Lung (tissue), 12 donors: ENCODE measurements around the gene PODXL2. TPM values are rescaled to one million over a fixed set of nuclear protein-coding genes. Genes with fewer than 3 reads are reported as not detected.

Source experiments
- ATAC-seq: fragments of 200-7000 bp; cut with Tn5 transposase; one replicate; pipeline ENCODE4 v1.9.1; 2020; ENCODE audit warnings: moderate number of reproducible peaks; ENCODE audit not compliant: insufficient read depth, low FRiP score
- DNase-seq, 3 donors: peaks; one replicate each; pipeline ENCODE4 v3.0.0-alpha.2; 2013 to 2017
- H3K27ac ChIP-seq, 2 donors: one replicate each; pipeline ENCODE4 v1.5.1; 2013; ENCODE audit warnings: mild to moderate bottlenecking in 2 of 2, moderate library complexity in 2 of 2, control low read depth in 1 of 2, inconsistent platforms in 1 of 2, low read depth in 1 of 2, low read length in 1 of 2
- H3K27me3 ChIP-seq, 3 donors: one replicate each; pipeline ENCODE4 v1.5.1; 2013; ENCODE audit warnings: low read length in 2 of 3; ENCODE audit not compliant: control insufficient read depth in 3 of 3, insufficient read depth in 3 of 3
- H3K36me3 ChIP-seq, 4 donors: one replicate each; pipeline ENCODE4 v1.5.1; 2013; ENCODE audit warnings: low read length in 4 of 4, mild to moderate bottlenecking in 1 of 4, moderate library complexity in 1 of 4; ENCODE audit not compliant: control insufficient read depth in 4 of 4, insufficient read depth in 4 of 4
- H3K4me1 ChIP-seq, 5 donors: one replicate each; pipeline ENCODE4 v1.5.1; 2013; ENCODE audit warnings: low read length in 5 of 5, mild to moderate bottlenecking in 2 of 5, moderate library complexity in 1 of 5; ENCODE audit not compliant: control insufficient read depth in 5 of 5, insufficient read depth in 5 of 5
- H3K4me3 ChIP-seq: one replicate; pipeline ENCODE4 v1.5.1; 2013; ENCODE audit warnings: mild to moderate bottlenecking, control low read depth, moderate library complexity
- H3K9ac ChIP-seq, 2 donors: one replicate each; pipeline ENCODE4 v1.5.1; 2013; ENCODE audit warnings: low read length in 2 of 2, control low read depth in 1 of 2; ENCODE audit not compliant: insufficient read depth in 1 of 2
- H3K9me3 ChIP-seq, 4 donors: one replicate each; pipeline ENCODE4 v1.5.1; 2013; ENCODE audit warnings: low read length in 3 of 4, mild to moderate bottlenecking in 1 of 4, moderate library complexity in 1 of 4; ENCODE audit not compliant: control insufficient read depth in 4 of 4, insufficient read depth in 3 of 4
- WGBS, 2 donors: extraction: QIAGEN DNeasy Blood & Tissue Kit; methylation state at CpG; one replicate each; pipeline ENCODE4 v1.1.7; 2013; 5-methylcytosine and 5-hydroxymethylcytosine counted together
- polyA plus RNA-seq, 2 donors: library from polyadenylated mRNA; stranded (reverse); fragments of 200-250 nt; gene quantifications; one replicate each; pipeline ENCODE4 v1.2.1, GENCODE V29; 2013
- total RNA-seq, 2 donors: library from RNA; depleted of rRNA in 1 of 2; stranded (reverse); fragments of >200 nt in 1 of 2; gene quantifications; one replicate each; pipeline ENCODE4 v1.2.1, GENCODE V29; 2014 to 2021
- TF ChIP-seq, protein P1 (sequence below): IDR thresholded peaks from 2 replicates; pipeline ENCODE4 v1.5.1; 2012; ENCODE audit warnings: mild to moderate bottlenecking; ENCODE audit errors: control extremely low read depth, extremely low read depth
- donor health status: control.
- donor health status: control.
- donor health status: Bipolar disorder and iron deficiency.
- donor health status: healthy.
- donor health status: DM: yes; HTN: yes; CAD: no.

The PODXL2 gene
- total and polyA plus RNA-seq, 4 donors: 3.1 to 7.3 (median 4.6) TPM

- Histone ChIP-seq H3K27me3 (no peaks in the 10 kb centered on the region), H3K27ac (no peak overlapping the region), H3K9ac (no peak overlapping the region), H3K4me1 (peaks cover 0 to 6% (median 0%) of the 10 kb centered on the region in 5 donors), H3K4me3 (no peak overlapping the region), H3K36me3 (peaks cover 0 to 3% (median 0%) of the 10 kb centered on the region in 4 donors), H3K9me3 (no peaks in the 10 kb centered on the region)
- no peak for ATAC-seq
- peak in 1 of 3 donors; percentile 10 for DNase-seq
- TF ChIP-seq, protein P1, sequence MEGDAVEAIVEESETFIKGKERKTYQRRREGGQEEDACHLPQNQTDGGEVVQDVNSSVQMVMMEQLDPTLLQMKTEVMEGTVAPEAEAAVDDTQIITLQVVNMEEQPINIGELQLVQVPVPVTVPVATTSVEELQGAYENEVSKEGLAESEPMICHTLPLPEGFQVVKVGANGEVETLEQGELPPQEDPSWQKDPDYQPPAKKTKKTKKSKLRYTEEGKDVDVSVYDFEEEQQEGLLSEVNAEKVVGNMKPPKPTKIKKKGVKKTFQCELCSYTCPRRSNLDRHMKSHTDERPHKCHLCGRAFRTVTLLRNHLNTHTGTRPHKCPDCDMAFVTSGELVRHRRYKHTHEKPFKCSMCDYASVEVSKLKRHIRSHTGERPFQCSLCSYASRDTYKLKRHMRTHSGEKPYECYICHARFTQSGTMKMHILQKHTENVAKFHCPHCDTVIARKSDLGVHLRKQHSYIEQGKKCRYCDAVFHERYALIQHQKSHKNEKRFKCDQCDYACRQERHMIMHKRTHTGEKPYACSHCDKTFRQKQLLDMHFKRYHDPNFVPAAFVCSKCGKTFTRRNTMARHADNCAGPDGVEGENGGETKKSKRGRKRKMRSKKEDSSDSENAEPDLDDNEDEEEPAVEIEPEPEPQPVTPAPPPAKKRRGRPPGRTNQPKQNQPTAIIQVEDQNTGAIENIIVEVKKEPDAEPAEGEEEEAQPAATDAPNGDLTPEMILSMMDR: no peak
- WGBS, 2 donors: 78 to 86% methylated on average over 22 of the region's 22 CpGs
These were observed 56.1 kb downstream of the PODXL2 start for GRCh38 chr3:127684871-127685707.

- TF ChIP-seq, protein P1: no peak
- Histone ChIP-seq H3K9me3 (no peaks in the 10 kb centered on the region), H3K27ac (no peak overlapping the region), H3K4me3 (no peak overlapping the region), H3K4me1 (peaks cover 0 to 10% (median 4%) of the 10 kb centered on the region in 5 donors), H3K27me3 (no peaks in the 10 kb centered on the region), H3K9ac (no peak overlapping the region), H3K36me3 (no peaks in the 10 kb centered on the region)
- DNase-seq (no peak), ATAC-seq (no peak)
- 86 to 89% methylated on average over 4 of the region's 4 CpGs for WGBS, 2 donors
These were observed 56.9 kb downstream of the PODXL2 start for GRCh38 chr3:127685708-127686511.

- Histone ChIP-seq H3K9ac (no peak overlapping the region), H3K9me3 (no peaks in the 10 kb centered on the region), H3K36me3 (no peaks in the 10 kb centered on the region), H3K27ac (no peak overlapping the region), H3K4me1 (peaks cover 0 to 10% (median 4%) of the 10 kb centered on the region in 5 donors), H3K27me3 (no peaks in the 10 kb centered on the region), H3K4me3 (no peak overlapping the region)
- TF ChIP-seq, protein P1: no peak
- ATAC-seq: no peak
- DNase-seq: no peak
These were observed 57.5 kb downstream of the PODXL2 start for GRCh38 chr3:127686512-127686894.
